ENCODE results near the gene OR51F1. TPM values are rescaled to one million over a fixed set of nuclear protein-coding genes. Genes with fewer than 3 reads are reported as not detected.
"Not testable (repeated sequence)": the region's sequence is repeated elsewhere in the genome, so short reads cannot be mapped to it uniquely, and the experiment has no call there.

OR51F1 gene
- total and polyA plus RNA-seq, 5 donors = not detected

GRCh38 chr11:4751201-4751600 is 18.5 kb downstream of the OR51F1 start:
- Histone ChIP-seq H3K4me3 (ENCODE audit: low read length) (no peak overlapping the region), H3K27ac (ENCODE audit: low read length) (no peak overlapping the region), H3K9me3 (ENCODE audit: control insufficient read depth, low read length) (no peaks in the 10 kb centered on the region), H3K4me1 (ENCODE audit: control insufficient read depth, insufficient read depth, low read length) (no peaks in the 10 kb centered on the region), H3K27me3 (ENCODE audit: control insufficient read depth, insufficient read depth) (no peaks in the 10 kb centered on the region)
- intact Hi-C loops (cut with DNase I) = no loop called here
- DNase-seq (no peak), ATAC-seq (no peak)
- WGBS = 82% methylated on average over 1 of the region's 1 CpG

GRCh38 chr11:4748438-4748837 is 21.3 kb downstream of the OR51F1 start:
- WGBS = 74% methylated on average over 6 of the region's 6 CpGs
- no peak for ATAC-seq
- intact Hi-C loops (cut with DNase I) = no loop called here
- Histone ChIP-seq H3K27me3 (ENCODE audit: control insufficient read depth, insufficient read depth) (no peaks in the 10 kb centered on the region), H3K9me3 (ENCODE audit: control insufficient read depth, low read length) (no peaks in the 10 kb centered on the region), H3K27ac (ENCODE audit: low read length) (no peak overlapping the region), H3K4me1 (ENCODE audit: control insufficient read depth, insufficient read depth, low read length) (no peaks in the 10 kb centered on the region), H3K4me3 (ENCODE audit: low read length) (no peak overlapping the region)
- DNase-seq = no peak

GRCh38 chr11:4740735-4741134 is 29.0 kb downstream of the OR51F1 start:
- WGBS = 81% methylated on average over 2 of the region's 2 CpGs
- no peaks in the 10 kb centered on the region for H3K9me3 ChIP-seq (ENCODE audit: control insufficient read depth, low read length)
- DNase-seq (no peak), ATAC-seq (no peak)
- H3K4me3 ChIP-seq (ENCODE audit: low read length) = no peak overlapping the region
- no peaks in the 10 kb centered on the region for H3K27me3 ChIP-seq (ENCODE audit: control insufficient read depth, insufficient read depth)
- H3K27ac ChIP-seq (ENCODE audit: low read length) = no peak overlapping the region
- H3K4me1 ChIP-seq (ENCODE audit: control insufficient read depth, insufficient read depth, low read length) = no peaks in the 10 kb centered on the region
- intact Hi-C loops (cut with DNase I) = no loop called here

GRCh38 chr11:4727171-4727570 is 42.6 kb downstream of the OR51F1 start:
- no peak for ATAC-seq
- WGBS = 89% methylated on average over 2 of the region's 2 CpGs

GRCh38 chr11:4722616-4723534 is 46.9 kb downstream of the OR51F1 start:
- H3K4me3 ChIP-seq (ENCODE audit: low read length); H3K9me3 ChIP-seq (ENCODE audit: control insufficient read depth, low read length); DNase-seq; intact Hi-C loops (cut with DNase I); H3K27me3 ChIP-seq (ENCODE audit: control insufficient read depth, insufficient read depth); H3K27ac ChIP-seq (ENCODE audit: low read length); H3K4me1 ChIP-seq (ENCODE audit: control insufficient read depth, insufficient read depth, low read length); ATAC-seq: not testable (repeated sequence)
- WGBS = 89% methylated on average over 33 of the region's 33 CpGs

More at GRCh38 chr11:4727171-4727570, 42.6 kb downstream of the OR51F1 start:
- Histone ChIP-seq H3K27ac (ENCODE audit: low read length) (no peak overlapping the region), H3K4me3 (ENCODE audit: low read length) (no peak overlapping the region), H3K4me1 (ENCODE audit: control insufficient read depth, insufficient read depth, low read length) (no peaks in the 10 kb centered on the region), H3K27me3 (ENCODE audit: control insufficient read depth, insufficient read depth) (no peaks in the 10 kb centered on the region), H3K9me3 (ENCODE audit: control insufficient read depth, low read length) (no peaks in the 10 kb centered on the region)
- DNase-seq = no peak
- intact Hi-C loops (cut with DNase I) = no loop called here

Other genes with a start within 250 kb of the OR51F1 start
- gene OR52M1, start 224.7 kb downstream of the OR51F1 start, total RNA-seq = not detected
- not detected for gene OR52M1, start 224.7 kb downstream of the OR51F1 start, polyA plus RNA-seq
- not detected for gene OR52I2, start 188.2 kb downstream of the OR51F1 start, total RNA-seq
- gene OR52I2, start 188.2 kb downstream of the OR51F1 start, polyA plus RNA-seq = not detected
- not detected for gene OR52I1, start 175.9 kb downstream of the OR51F1 start, total RNA-seq
- not detected for gene OR52I1, start 175.9 kb downstream of the OR51F1 start, polyA plus RNA-seq
- 10 to 100 TPM in 3 of 4 donors, 1 to 10 TPM in 1; 10.0 to 12.4 (median 10.8) TPM for gene TRIM68, start 161.7 kb downstream of the OR51F1 start, total RNA-seq
- gene TRIM68, start 161.7 kb downstream of the OR51F1 start, polyA plus RNA-seq = 6.5 TPM
- not detected for gene OR51D1, start 132.5 kb downstream of the OR51F1 start, total RNA-seq
- not detected for gene OR51D1, start 132.5 kb downstream of the OR51F1 start, polyA plus RNA-seq
- gene OR51E1, start 126.0 kb downstream of the OR51F1 start, total RNA-seq = under 1 TPM; 0.22 to 0.63 (median 0.24) TPM
- gene OR51E1, start 126.0 kb downstream of the OR51F1 start, polyA plus RNA-seq = 0.45 TPM
- gene OR51E2, start 72.1 kb downstream of the OR51F1 start, total RNA-seq = not detected
- 0.05 TPM for gene OR51E2, start 72.1 kb downstream of the OR51F1 start, polyA plus RNA-seq
- gene MMP26, start 65.2 kb downstream of the OR51F1 start, total RNA-seq = not detected
- not detected for gene MMP26, start 65.2 kb downstream of the OR51F1 start, polyA plus RNA-seq
- gene OR52R1, start 34.4 kb upstream of the OR51F1 start, total RNA-seq = not detected
- not detected for gene OR52R1, start 34.4 kb upstream of the OR51F1 start, polyA plus RNA-seq
- gene OR51F2, start 51.4 kb upstream of the OR51F1 start, total RNA-seq = not detected
- gene OR51F2, start 51.4 kb upstream of the OR51F1 start, polyA plus RNA-seq = not detected
- gene OR51S1, start 79.3 kb upstream of the OR51F1 start, total RNA-seq = not detected
- not detected for gene OR51S1, start 79.3 kb upstream of the OR51F1 start, polyA plus RNA-seq
- gene OR51T1, start 112.0 kb upstream of the OR51F1 start, total RNA-seq = not detected
- gene OR51T1, start 112.0 kb upstream of the OR51F1 start, polyA plus RNA-seq = not detected
- gene OR51A7, start 133.8 kb upstream of the OR51F1 start, total RNA-seq = not detected
- not detected for gene OR51A7, start 133.8 kb upstream of the OR51F1 start, polyA plus RNA-seq
- not detected for gene OR51G2, start 149.4 kb upstream of the OR51F1 start, total RNA-seq
- not detected for gene OR51G2, start 149.4 kb upstream of the OR51F1 start, polyA plus RNA-seq
- gene OR51G1, start 154.4 kb upstream of the OR51F1 start, total RNA-seq = not detected
- not detected for gene OR51G1, start 154.4 kb upstream of the OR51F1 start, polyA plus RNA-seq
- not detected for gene OR51A4, start 177.7 kb upstream of the OR51F1 start, total RNA-seq
- gene OR51A4, start 177.7 kb upstream of the OR51F1 start, polyA plus RNA-seq = not detected
- not detected for gene OR51A2, start 185.8 kb upstream of the OR51F1 start, total RNA-seq
- not detected for gene OR51A2, start 185.8 kb upstream of the OR51F1 start, polyA plus RNA-seq
- not detected for gene OR51L1, start 224.9 kb upstream of the OR51F1 start, total RNA-seq
- not detected for gene OR51L1, start 224.9 kb upstream of the OR51F1 start, polyA plus RNA-seq